ENCODE measurements around the gene VIT.

Gene VIT

DNA sequence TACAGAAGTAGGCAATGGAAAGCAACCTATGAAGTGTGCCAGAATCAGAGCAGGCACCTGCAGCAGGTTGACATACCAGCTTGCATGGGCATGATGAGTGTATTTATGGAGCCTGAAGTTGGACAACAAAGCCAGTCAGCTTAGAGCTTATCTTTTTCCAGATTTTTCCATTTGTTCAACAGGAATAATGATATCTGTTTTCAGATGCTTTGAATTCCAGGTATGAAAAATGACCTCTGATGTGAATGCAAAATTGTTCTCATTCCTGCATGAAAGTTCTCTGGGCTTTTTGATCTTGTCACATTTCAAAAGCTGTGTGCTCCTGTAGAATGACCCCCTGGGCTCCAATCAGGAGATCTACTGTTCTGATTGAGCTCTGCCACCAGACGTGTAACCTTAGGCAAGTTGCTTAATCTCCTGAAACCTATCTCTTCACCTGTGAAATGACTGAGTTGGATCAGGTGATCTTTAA is 38.2 kb upstream of the VIT start:
- Histone ChIP-seq H3K9me2 (replicated peaks; ENCODE audit: insufficient read depth, low read length) (no peaks in the 10 kb centered on the region), H3K27ac (ENCODE audit: low read length) (no peak overlapping the region), H2AFZ (ENCODE audit: low read length) (no peak overlapping the region), H3K9ac (ENCODE audit: low read length) (no peak overlapping the region), H3K4me1 (ENCODE audit: low read length) (no peaks in the 10 kb centered on the region), H3K9me3 (replicated peaks; ENCODE audit: insufficient read depth, low read length) (no peaks in the 10 kb centered on the region), H4K20me1 (ENCODE audit: insufficient read depth, low read length) (no peaks in the 10 kb centered on the region), H3K36me3 (replicated peaks; ENCODE audit: insufficient read depth, low read length) (no peaks in the 10 kb centered on the region), H3K4me3 (ENCODE audit: low read length) (no peak overlapping the region), H3K27me3 (replicated peaks; ENCODE audit: insufficient read depth, low read length) (no peaks in the 10 kb centered on the region), H3K4me2 (ENCODE audit: low read depth, low read length) (no peak overlapping the region), H3K79me2 (ENCODE audit: low read length) (no peaks in the 10 kb centered on the region), H3F3A (ENCODE audit: insufficient read depth, low read length) (no peaks in the 10 kb centered on the region)
- DNase-seq: no peak
- TF ChIP-seq, protein P1, sequence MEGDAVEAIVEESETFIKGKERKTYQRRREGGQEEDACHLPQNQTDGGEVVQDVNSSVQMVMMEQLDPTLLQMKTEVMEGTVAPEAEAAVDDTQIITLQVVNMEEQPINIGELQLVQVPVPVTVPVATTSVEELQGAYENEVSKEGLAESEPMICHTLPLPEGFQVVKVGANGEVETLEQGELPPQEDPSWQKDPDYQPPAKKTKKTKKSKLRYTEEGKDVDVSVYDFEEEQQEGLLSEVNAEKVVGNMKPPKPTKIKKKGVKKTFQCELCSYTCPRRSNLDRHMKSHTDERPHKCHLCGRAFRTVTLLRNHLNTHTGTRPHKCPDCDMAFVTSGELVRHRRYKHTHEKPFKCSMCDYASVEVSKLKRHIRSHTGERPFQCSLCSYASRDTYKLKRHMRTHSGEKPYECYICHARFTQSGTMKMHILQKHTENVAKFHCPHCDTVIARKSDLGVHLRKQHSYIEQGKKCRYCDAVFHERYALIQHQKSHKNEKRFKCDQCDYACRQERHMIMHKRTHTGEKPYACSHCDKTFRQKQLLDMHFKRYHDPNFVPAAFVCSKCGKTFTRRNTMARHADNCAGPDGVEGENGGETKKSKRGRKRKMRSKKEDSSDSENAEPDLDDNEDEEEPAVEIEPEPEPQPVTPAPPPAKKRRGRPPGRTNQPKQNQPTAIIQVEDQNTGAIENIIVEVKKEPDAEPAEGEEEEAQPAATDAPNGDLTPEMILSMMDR (IDR thresholded peaks at IDR 0.05; ENCODE audit: low read length): no peak
- TF ChIP-seq EZH2 (optimal IDR thresholded peaks at IDR 0.05; ENCODE audit: low read depth, low read length): no peak
- TF ChIP-seq EZH2phosphoT487 (IDR thresholded peaks at IDR 0.05; ENCODE audit: low read length): no peak

DNA sequence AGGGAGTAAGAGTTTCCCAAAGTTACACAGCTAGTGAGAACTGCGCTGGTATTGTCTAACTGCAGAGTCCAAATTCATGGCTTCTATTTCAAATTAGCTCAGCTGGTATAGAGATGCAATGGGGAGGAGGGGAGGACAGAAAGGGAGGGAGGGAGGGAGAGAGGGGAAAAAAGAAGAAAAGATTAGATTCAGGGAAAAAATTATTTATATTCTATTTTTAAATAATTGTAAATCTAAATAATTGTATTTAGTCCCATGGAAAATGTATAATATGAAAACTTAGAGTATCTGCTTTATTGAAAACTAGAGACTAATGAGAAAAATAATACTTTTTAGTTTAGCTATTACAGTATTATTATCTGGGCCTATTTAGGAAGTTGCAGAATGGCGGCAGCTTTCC is 37.3 kb upstream of the VIT start:
- no peak overlapping the region for H3K4me2 ChIP-seq (ENCODE audit: low read depth, low read length)
- no peaks in the 10 kb centered on the region for H3K9me3 ChIP-seq (replicated peaks; ENCODE audit: insufficient read depth, low read length)
- H3K36me3 ChIP-seq (replicated peaks; ENCODE audit: insufficient read depth, low read length): no peaks in the 10 kb centered on the region
- no peaks in the 10 kb centered on the region for H3K4me1 ChIP-seq (ENCODE audit: low read length)
- H3K27me3 ChIP-seq (replicated peaks; ENCODE audit: insufficient read depth, low read length): no peaks in the 10 kb centered on the region
- DNase-seq: no peak
- H3K9ac ChIP-seq (ENCODE audit: low read length): no peak overlapping the region
- no peaks in the 10 kb centered on the region for H3K9me2 ChIP-seq (replicated peaks; ENCODE audit: insufficient read depth, low read length)
- H3K4me3 ChIP-seq (ENCODE audit: low read length): no peak overlapping the region
- no peak overlapping the region for H3K27ac ChIP-seq (ENCODE audit: low read length)
- TF ChIP-seq, protein P1 (IDR thresholded peaks at IDR 0.05; ENCODE audit: low read length): no peak
- no peak for TF ChIP-seq EZH2 (optimal IDR thresholded peaks at IDR 0.05; ENCODE audit: low read depth, low read length)
- no peak for TF ChIP-seq EZH2phosphoT487 (IDR thresholded peaks at IDR 0.05; ENCODE audit: low read length)
- no peaks in the 10 kb centered on the region for H4K20me1 ChIP-seq (ENCODE audit: insufficient read depth, low read length)
- no peaks in the 10 kb centered on the region for H3F3A ChIP-seq (ENCODE audit: insufficient read depth, low read length)
- H3K79me2 ChIP-seq (ENCODE audit: low read length): no peaks in the 10 kb centered on the region
- H2AFZ ChIP-seq (ENCODE audit: low read length): no peak overlapping the region

DNA sequence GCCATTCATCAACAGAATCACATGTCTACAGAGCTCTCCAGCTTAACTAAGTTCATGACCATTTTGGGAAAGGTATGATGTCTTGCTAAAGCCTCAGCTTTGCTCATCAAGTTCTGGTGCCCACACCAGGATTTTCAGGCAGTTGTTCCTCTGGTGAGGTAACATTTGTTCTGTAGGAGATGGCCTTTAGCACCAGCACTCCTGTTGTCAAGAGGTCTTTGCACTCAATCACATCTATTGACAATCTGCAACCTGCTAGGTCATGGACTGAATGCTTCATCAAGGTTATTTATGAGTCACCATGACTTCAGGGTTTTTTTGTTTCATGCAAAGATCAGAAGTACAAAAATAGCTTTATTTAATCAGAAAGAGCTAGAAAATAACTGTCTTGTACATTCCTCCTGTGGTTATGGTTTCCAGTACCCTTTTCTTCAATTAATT is 36.6 kb upstream of the VIT start:
- Histone ChIP-seq H3K9ac (ENCODE audit: low read length) (no peak overlapping the region), H3K27ac (ENCODE audit: low read length) (no peak overlapping the region), H3K4me2 (ENCODE audit: low read depth, low read length) (no peak overlapping the region), H3K9me3 (replicated peaks; ENCODE audit: insufficient read depth, low read length) (no peaks in the 10 kb centered on the region), H3K79me2 (ENCODE audit: low read length) (no peaks in the 10 kb centered on the region), H4K20me1 (ENCODE audit: insufficient read depth, low read length) (no peaks in the 10 kb centered on the region), H3K27me3 (replicated peaks; ENCODE audit: insufficient read depth, low read length) (no peaks in the 10 kb centered on the region), H3F3A (ENCODE audit: insufficient read depth, low read length) (no peaks in the 10 kb centered on the region), H3K4me1 (ENCODE audit: low read length) (no peaks in the 10 kb centered on the region), H3K9me2 (replicated peaks; ENCODE audit: insufficient read depth, low read length) (no peaks in the 10 kb centered on the region), H3K4me3 (ENCODE audit: low read length) (no peak overlapping the region), H2AFZ (ENCODE audit: low read length) (no peak overlapping the region), H3K36me3 (replicated peaks; ENCODE audit: insufficient read depth, low read length) (no peaks in the 10 kb centered on the region)
- DNase-seq: no peak
- no peak for TF ChIP-seq EZH2phosphoT487 (IDR thresholded peaks at IDR 0.05; ENCODE audit: low read length)
- no peak for TF ChIP-seq EZH2 (optimal IDR thresholded peaks at IDR 0.05; ENCODE audit: low read depth, low read length)
- TF ChIP-seq, protein P1 (IDR thresholded peaks at IDR 0.05; ENCODE audit: low read length): no peak
